C1 segment of cervical spinal cord (tissue), 14 donors: ENCODE measurements around the gene NSDHL.
A peak's percentile ranks its signal among the peaks of the same experiment; 100 is the strongest.

Source experiments
- DNase-seq, 14 donors: peaks; one replicate each; lab custom pipeline; 2025; lab: John Stamatoyannopoulos, UW

Gene NSDHL

GRCh38 chrX:152844256-152844655 lies 13.4 kb downstream of the NSDHL start:
- no peak for DNase-seq

- DNase-seq, result no peak
Measured at GRCh38 chrX:152845618-152846240, 14.9 kb downstream of the NSDHL start.

- DNase-seq, result no peak
Measured at GRCh38 chrX:152847281-152847680, 16.4 kb downstream of the NSDHL start.

GRCh38 chrX:152850465-152850864 lies 19.6 kb downstream of the NSDHL start:
- no peak for DNase-seq

- DNase-seq, result no peak
Measured at GRCh38 chrX:152853986-152854385, 23.1 kb downstream of the NSDHL start.

GRCh38 chrX:152861116-152861515 lies 30.3 kb downstream of the NSDHL start:
- no peak for DNase-seq

GRCh38 chrX:152861826-152862225 lies 31.0 kb downstream of the NSDHL start:
- no peak for DNase-seq

- DNase-seq, result peak in 1 of 14 donors; percentile 1
Measured at GRCh38 chrX:152865232-152865920, 34.5 kb downstream of the NSDHL start.

GRCh38 chrX:152866386-152866785 lies 35.5 kb downstream of the NSDHL start:
- DNase-seq, result peak in 1 of 14 donors; percentile 10

- no peak for DNase-seq
Measured at GRCh38 chrX:152869972-152870371, 39.1 kb downstream of the NSDHL start.

GRCh38 chrX:152871260-152871659 lies 40.4 kb downstream of the NSDHL start:
- no peak for DNase-seq

GRCh38 chrX:152872522-152872921 lies 41.7 kb downstream of the NSDHL start:
- DNase-seq, result no peak

GRCh38 chrX:152873361-152873760 lies 42.5 kb downstream of the NSDHL start:
- DNase-seq, result no peak

GRCh38 chrX:152876931-152877840 lies 46.3 kb downstream of the NSDHL start:
- no peak for DNase-seq

GRCh38 chrX:152878976-152879755 lies 48.3 kb downstream of the NSDHL start:
- DNase-seq, result peak in 1 of 14 donors; percentile 5

- DNase-seq, result no peak
Measured at GRCh38 chrX:152881289-152881688, 50.4 kb downstream of the NSDHL start.

GRCh38 chrX:152884171-152884570 lies 53.3 kb downstream of the NSDHL start:
- DNase-seq, result no peak

- peak in 2 of 14 donors; percentile 9 to 10 for DNase-seq
Measured at GRCh38 chrX:152886716-152887115, 55.9 kb downstream of the NSDHL start.

- no peak for DNase-seq
Measured at GRCh38 chrX:152892499-152892898, 61.6 kb downstream of the NSDHL start.

- no peak for DNase-seq
Measured at GRCh38 chrX:152892999-152893891, 62.4 kb downstream of the NSDHL start.
